ENCODE data around the gene SLX4IP. TPM values are rescaled to one million over a fixed set of nuclear protein-coding genes. Genes with fewer than 3 reads are reported as not detected.

The SLX4IP gene
- total RNA-seq, 1 experiment from 2014 or later = 7.0 TPM

GRCh38 chr20:10676518-10676917 is 241.4 kb downstream of the SLX4IP start:
- no peak for DNase-seq (ENCODE audit: low read depth)

Other genes with a start within 250 kb of the SLX4IP start
- 0.58 and 1.1 TPM in 2 replicates for gene SNAP25, start 216.5 kb upstream of the SLX4IP start, total RNA-seq (2014; rRNA removed)
- gene MKKS, start 1.1 kb upstream of the SLX4IP start, total RNA-seq (2014; rRNA removed) = 10.6 and 12.6 TPM in 2 replicates
- 6.2 and 8.3 TPM in 2 replicates for gene JAG1, start 238.7 kb downstream of the SLX4IP start, total RNA-seq (2014; rRNA removed)

All from LHCN-M2 (cell line).